HepG2 (cell line): ENCODE data around the gene SMLR1. TPM values are rescaled to one million over a fixed set of nuclear protein-coding genes. Genes with fewer than 3 reads are reported as not detected.

Experiments
- ATAC-seq: fragments of 200-7000 bp; cut with Tn5 transposase; 3 replicates; pipeline ENCODE4 v1.9.1; 2020; ENCODE audit warnings: mild to moderate bottlenecking, moderate library complexity
- BruUV-seq: library from RNA; stranded (reverse); fragments of 400-500 nt; replicated peaks from 2 replicates; lab custom pipeline; 2021; lab: Mats Ljungman, UMichigan
- CTCF ChIA-PET: fragments of 300-600 bp; formaldehyde crosslinking; extraction: SDS; loops from one replicate; lab custom pipeline; 2021; ENCODE audit warnings: low total read pairs, inconsistent platforms, low intra/inter-chr PET ratio; lab: Yijun Ruan, JAX
- POLR2A ChIA-PET: fragments of 350-600 bp; sonication (Branson Sonifier 250); formaldehyde crosslinking; loops from one replicate; lab custom pipeline; 2020; ENCODE audit warnings: antibody characterized with exemption, inconsistent platforms; lab: Yijun Ruan, JAX
- DNase-seq: peaks from one replicate; pipeline ENCODE4 v3.0.0-alpha.2; 2015; ENCODE audit warnings: low spot score
- FAIRE-seq: peaks from 3 replicates; lab custom pipeline; 2011; peaks lifted over from hg19 to GRCh38; lab: Jason Lieb, UNC
- H2AFZ ChIP-seq: one replicate; pipeline ENCODE4 v1.6.1; 2011; ENCODE audit warnings: low read length, inconsistent platforms
- H3K27ac ChIP-seq: fragments of 300-600 bp; 3 replicates; pipeline ENCODE4 v1.8.0; 2011; ENCODE audit warnings: mixed run types, mild to moderate bottlenecking, mixed read lengths, low read length, inconsistent platforms; ENCODE audit not compliant: insufficient read depth; ENCODE audit errors: extremely low read length
- H3K27me3 ChIP-seq, 2 experiments: fragments of 200-600 bp in 1 of 2; 2 replicates in 1 of 2; 3 replicates in 1 of 2; pipeline versions ENCODE4 v1.6.0 to v1.8.0; 2011; ENCODE audit warnings: low read length in 2 of 2, mild to moderate bottlenecking in 2 of 2, moderate library complexity in 2 of 2, inconsistent platforms in 1 of 2; ENCODE audit not compliant: insufficient read depth in 2 of 2, control insufficient read depth in 1 of 2
- H3K36me3 ChIP-seq, 2 experiments: fragments of 200-600 bp in 1 of 2; replicated peaks in 1 of 2; 2 replicates in 1 of 2; 3 replicates in 1 of 2; pipeline versions ENCODE4 v1.5.1 to v1.8.0; 2011; ENCODE audit warnings: low read length in 2 of 2, inconsistent platforms in 1 of 2; ENCODE audit not compliant: insufficient read depth in 2 of 2, control insufficient read depth in 1 of 2
- H3K4me1 ChIP-seq: 2 replicates; pipeline ENCODE4 v1.5.1; 2012; ENCODE audit warnings: low read length, inconsistent platforms; ENCODE audit not compliant: insufficient read depth
- H3K4me2 ChIP-seq: 2 replicates; pipeline ENCODE4 v1.6.0; 2011; ENCODE audit warnings: low read depth, low read length, inconsistent platforms
- H3K4me3 ChIP-seq, 3 experiments: fragments of 200-600 bp in 1 of 3; sonication (generic), shearing (Covaris generic) in 1 of 3; replicated peaks in 1 of 3; 2 replicates each; pipeline ENCODE4 v1.5.1; 2011 to 2016; ENCODE audit warnings: low read length in 3 of 3, inconsistent platforms in 2 of 3, low read depth in 2 of 3, mild to moderate bottlenecking in 2 of 3, control low read depth in 1 of 3, mixed read lengths in 1 of 3; ENCODE audit not compliant: insufficient read depth in 1 of 3
- H3K79me2 ChIP-seq: one replicate; pipeline ENCODE4 v1.6.1; 2011; ENCODE audit warnings: low read length, inconsistent platforms; ENCODE audit not compliant: insufficient read depth
- H3K9ac ChIP-seq: 2 replicates; pipeline ENCODE4 v1.6.0; 2011; ENCODE audit warnings: mild to moderate bottlenecking, low read depth, low read length, inconsistent platforms; ENCODE audit not compliant: insufficient read depth
- H3K9me3 ChIP-seq: 2 replicates; pipeline ENCODE4 v1.5.1; 2012; ENCODE audit warnings: mild to moderate bottlenecking, low read length
- H4K20me1 ChIP-seq: 2 replicates; pipeline ENCODE4 v1.6.0; 2011; ENCODE audit warnings: inconsistent platforms, mild to moderate bottlenecking, low read length, moderate library complexity; ENCODE audit not compliant: insufficient read depth
- ARNTL ChIP-seq: sonication (generic); formaldehyde crosslinking; IDR thresholded peaks from 2 replicates; pipeline ENCODE4 v1.4.0; 2020; ENCODE audit warnings: mild to moderate bottlenecking, missing genetic modification reagents
- HDAC1 ChIP-seq: sonication (generic); formaldehyde crosslinking; IDR thresholded peaks from 2 replicates; pipeline ENCODE4 v1.5.1; 2020; ENCODE audit warnings: mild to moderate bottlenecking, missing genetic modification reagents
- HMG20B ChIP-seq: conservative IDR thresholded peaks from 2 replicates; pipeline ENCODE4 v1.6.1; 2016; ENCODE audit warnings: missing genetic modification reagents, missing compliant biosample characterization
- MED8 ChIP-seq: sonication (generic); formaldehyde crosslinking; IDR thresholded peaks from 2 replicates; pipeline ENCODE4 v1.8.1; 2023; ENCODE audit warnings: mild to moderate bottlenecking, missing genetic modification reagents; ENCODE audit not compliant: insufficient replicate concordance
- SMARCC2 ChIP-seq: fragments of 450-650 bp; IDR thresholded peaks from 2 replicates; pipeline ENCODE4 v1.6.1; 2017; ENCODE audit warnings: antibody characterized with exemption, mild to moderate bottlenecking
- ZBTB1 ChIP-seq: sonication (generic); formaldehyde crosslinking; IDR thresholded peaks from 2 replicates; pipeline ENCODE4 v1.4.0; 2020; ENCODE audit warnings: missing genetic modification reagents, borderline replicate concordance
- ZNF660 ChIP-seq: sonication (generic); formaldehyde crosslinking; IDR thresholded peaks from 2 replicates; pipeline ENCODE4 v1.5.1; 2020; ENCODE audit warnings: mild to moderate bottlenecking, low read depth, missing genetic modification reagents, borderline replicate concordance
- WGBS: methylation state at CpG from one replicate; pipeline ENCODE4 v1.1.6; 2017; ENCODE audit warnings: low lambda C conversion rate; 5-methylcytosine and 5-hydroxymethylcytosine counted together
- in situ Hi-C: cut with HindIII; loops from 2 replicates; pipeline ENCODE4 v1.10.0; 2017; ENCODE audit warnings: low pct_unique_long_range_greater_than_20kb; ENCODE audit not compliant: extremely low pct_ligation_motif_present
- intact Hi-C: fragments of 100-400 bp; cut with micrococcal nuclease; formaldehyde crosslinking; loops from one replicate; pipeline ENCODE4 v1.10.0; 2022; ENCODE audit not compliant: unreplicated experiment
- polyA plus RNA-seq, 8 experiments: library from polyadenylated mRNA; depleted of rRNA in 3 of 8; stranded (reverse) in 7 of 8; unstranded in 1 of 8; fragments of >200 nt; fragmentation: Illumina TruSeq in 4 of 8; extraction: Trizol in 4 of 8; gene quantifications; 2 replicates each; pipeline versions ENCODE4 v1.2.1 to v1.2.3, GENCODE V29; 2011 to 2016; ENCODE audit warnings: low read depth in 4 of 8, missing spikeins in 1 of 8, mixed read lengths in 1 of 8; ENCODE audit not compliant: insufficient read depth in 1 of 8
- total RNA-seq, 5 experiments: library from RNA; depleted of rRNA; stranded (reverse); fragments of >200 nt; fragmentation: Illumina TruSeq; extraction: Trizol; gene quantifications; 2 replicates each; pipeline ENCODE4 v1.2.3, GENCODE V29; 2016; ENCODE audit warnings: low read depth in 1 of 5
- TF ChIP-seq, protein P1 (sequence below): sonication (generic); formaldehyde crosslinking; IDR thresholded peaks from 2 replicates; pipeline ENCODE4 v1.5.0; 2020; ENCODE audit warnings: mild to moderate bottlenecking, missing genetic modification reagents
- TF ChIP-seq, protein P2 (sequence below): sonication (generic); formaldehyde crosslinking; IDR thresholded peaks from 2 replicates; pipeline ENCODE4 v1.5.0; 2020; ENCODE audit warnings: mild to moderate bottlenecking, missing genetic modification reagents
- TF ChIP-seq, protein P3 (sequence below): IDR thresholded peaks from 2 replicates; pipeline ENCODE4 v1.6.1; 2016; ENCODE audit warnings: low read depth
- TF ChIP-seq, protein P4 (sequence below): sonication (generic); formaldehyde crosslinking; IDR thresholded peaks from 2 replicates; pipeline ENCODE4 v1.4.0; 2020; ENCODE audit warnings: missing genetic modification reagents, borderline replicate concordance

SMLR1 gene
- total and polyA plus RNA-seq, 2 of the 13 experiments (the other 11 are each of a cell fraction or from before 2014, with no cell fraction given): 41.8 to 104 TPM

DNA sequence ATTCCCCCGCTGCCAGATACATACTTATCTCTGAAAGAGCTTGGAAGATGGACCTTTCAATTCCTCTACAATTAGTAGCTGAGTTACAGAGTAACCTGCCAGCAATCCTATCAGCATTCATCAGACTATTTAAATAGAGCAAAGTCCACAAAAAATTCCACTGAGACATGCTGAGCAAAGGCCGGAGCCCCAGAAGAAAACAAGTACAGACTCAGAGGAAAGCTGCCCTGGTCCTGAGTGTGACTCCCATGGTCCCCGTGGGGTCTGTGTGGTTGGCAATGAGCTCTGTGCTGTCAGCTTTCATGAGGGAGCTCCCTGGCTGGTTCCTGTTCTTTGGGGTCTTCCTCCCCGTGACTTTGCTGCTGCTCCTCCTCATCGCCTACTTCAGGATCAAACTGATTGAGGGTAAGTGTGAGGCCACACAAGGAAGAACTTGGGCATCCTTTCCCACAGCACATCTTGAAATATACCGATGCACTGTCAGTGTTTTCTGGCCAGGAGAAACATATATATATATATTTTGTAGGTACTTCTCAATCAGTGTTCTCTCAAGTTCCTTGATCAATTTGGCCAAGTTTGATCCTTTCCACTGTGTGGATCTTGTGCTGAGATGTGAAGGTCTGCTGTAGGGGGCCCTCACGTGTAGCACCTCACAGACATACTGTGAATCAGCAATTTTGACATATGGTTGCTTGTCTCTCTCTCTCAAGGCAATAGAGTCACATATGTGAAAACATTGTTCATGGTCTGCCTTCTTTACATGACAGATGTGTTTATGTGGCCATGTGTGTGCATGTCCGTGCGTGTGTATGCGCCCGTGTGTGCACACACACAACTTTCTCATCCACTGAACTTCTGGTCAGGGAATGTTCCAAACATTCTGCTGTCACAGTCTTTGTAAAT is at the start of gene SMLR1 (continued):
- peak; percentile 80 for TF ChIP-seq ARNTL (CRISPR knock-in tag)
- TF ChIP-seq MED8: peak; percentile 33
- TF ChIP-seq, protein P1, sequence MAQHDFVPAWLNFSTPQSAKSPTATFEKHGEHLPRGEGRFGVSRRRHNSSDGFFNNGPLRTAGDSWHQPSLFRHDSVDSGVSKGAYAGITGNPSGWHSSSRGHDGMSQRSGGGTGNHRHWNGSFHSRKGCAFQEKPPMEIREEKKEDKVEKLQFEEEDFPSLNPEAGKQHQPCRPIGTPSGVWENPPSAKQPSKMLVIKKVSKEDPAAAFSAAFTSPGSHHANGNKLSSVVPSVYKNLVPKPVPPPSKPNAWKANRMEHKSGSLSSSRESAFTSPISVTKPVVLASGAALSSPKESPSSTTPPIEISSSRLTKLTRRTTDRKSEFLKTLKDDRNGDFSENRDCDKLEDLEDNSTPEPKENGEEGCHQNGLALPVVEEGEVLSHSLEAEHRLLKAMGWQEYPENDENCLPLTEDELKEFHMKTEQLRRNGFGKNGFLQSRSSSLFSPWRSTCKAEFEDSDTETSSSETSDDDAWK (CRISPR knock-in tag): no peak
- TF ChIP-seq HDAC1: peak; percentile 60
- TF ChIP-seq, all 625 proteins: peak for 259

DNA sequence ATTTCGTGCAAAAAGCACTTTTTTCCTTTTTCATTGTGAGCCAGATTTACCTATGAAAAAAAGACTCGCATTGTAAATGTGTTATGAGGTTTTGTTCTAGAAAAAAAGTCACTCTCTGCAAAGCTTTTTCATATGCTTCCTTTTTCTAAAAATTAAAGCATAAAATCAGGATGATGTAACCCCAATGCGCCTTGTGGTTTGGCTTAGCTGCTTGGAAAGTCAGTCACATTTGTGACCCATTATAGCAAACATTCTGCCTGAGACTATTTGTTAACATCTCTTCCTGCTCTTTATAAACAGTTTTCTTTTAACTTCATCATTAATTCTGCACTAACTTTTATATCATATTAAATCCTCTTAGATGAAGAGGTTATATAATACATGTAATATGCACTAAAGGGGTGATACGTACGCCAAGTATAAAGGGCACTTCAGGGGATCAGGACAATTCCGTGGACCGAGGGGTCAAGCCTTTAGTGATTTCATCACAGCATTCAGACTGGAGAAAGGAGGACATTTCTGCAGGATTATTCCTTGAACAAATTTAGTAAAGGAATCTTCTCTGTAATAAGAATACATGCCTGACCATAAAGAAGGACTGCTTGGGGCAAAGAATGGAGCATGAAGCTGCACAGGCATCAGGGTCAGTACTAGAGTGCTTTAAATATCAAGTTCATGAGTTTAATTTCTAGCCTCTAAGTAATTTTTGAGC is 48.1 kb upstream of the SMLR1 start:
- H3K79me2 ChIP-seq: no peaks in the 10 kb centered on the region
- no peaks in the 10 kb centered on the region for H3K9me3 ChIP-seq
- no peak overlapping the region for H2AFZ ChIP-seq
- no peak for FAIRE-seq
- BruUV-seq: no TSS peak
- H3K36me3 ChIP-seq: no peaks in the 10 kb centered on the region
- in situ Hi-C loops: no loop called here
- no peak overlapping the region for H3K4me3 ChIP-seq
- no peaks in the 10 kb centered on the region for H3K4me1 ChIP-seq
- ChIA-PET POLR2A (no interaction called here), CTCF (no interaction called here)
- intact Hi-C loops: no loop called here
- H4K20me1 ChIP-seq: no peaks in the 10 kb centered on the region
- no peak overlapping the region for H3K9ac ChIP-seq
- no peak for ATAC-seq
- no peaks in the 10 kb centered on the region; a peak in 1 of 5 replicates for H3K27me3 ChIP-seq
- TF ChIP-seq ZBTB1 (CRISPR knock-in tag) (no peak), HMG20B (no peak), ZNF660 (CRISPR knock-in tag) (no peak), SMARCC2 (no peak)
- TF ChIP-seq, protein P2, sequence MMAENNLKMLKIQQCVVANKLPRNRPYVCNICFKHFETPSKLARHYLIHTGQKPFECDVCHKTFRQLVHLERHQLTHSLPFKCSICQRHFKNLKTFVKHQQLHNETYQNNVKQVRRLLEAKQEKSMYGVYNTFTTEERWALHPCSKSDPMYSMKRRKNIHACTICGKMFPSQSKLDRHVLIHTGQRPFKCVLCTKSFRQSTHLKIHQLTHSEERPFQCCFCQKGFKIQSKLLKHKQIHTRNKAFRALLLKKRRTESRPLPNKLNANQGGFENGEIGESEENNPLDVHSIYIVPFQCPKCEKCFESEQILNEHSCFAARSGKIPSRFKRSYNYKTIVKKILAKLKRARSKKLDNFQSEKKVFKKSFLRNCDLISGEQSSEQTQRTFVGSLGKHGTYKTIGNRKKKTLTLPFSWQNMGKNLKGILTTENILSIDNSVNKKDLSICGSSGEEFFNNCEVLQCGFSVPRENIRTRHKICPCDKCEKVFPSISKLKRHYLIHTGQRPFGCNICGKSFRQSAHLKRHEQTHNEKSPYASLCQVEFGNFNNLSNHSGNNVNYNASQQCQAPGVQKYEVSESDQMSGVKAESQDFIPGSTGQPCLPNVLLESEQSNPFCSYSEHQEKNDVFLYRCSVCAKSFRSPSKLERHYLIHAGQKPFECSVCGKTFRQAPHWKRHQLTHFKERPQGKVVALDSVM (CRISPR knock-in tag): no peak
- TF ChIP-seq, protein P3, sequence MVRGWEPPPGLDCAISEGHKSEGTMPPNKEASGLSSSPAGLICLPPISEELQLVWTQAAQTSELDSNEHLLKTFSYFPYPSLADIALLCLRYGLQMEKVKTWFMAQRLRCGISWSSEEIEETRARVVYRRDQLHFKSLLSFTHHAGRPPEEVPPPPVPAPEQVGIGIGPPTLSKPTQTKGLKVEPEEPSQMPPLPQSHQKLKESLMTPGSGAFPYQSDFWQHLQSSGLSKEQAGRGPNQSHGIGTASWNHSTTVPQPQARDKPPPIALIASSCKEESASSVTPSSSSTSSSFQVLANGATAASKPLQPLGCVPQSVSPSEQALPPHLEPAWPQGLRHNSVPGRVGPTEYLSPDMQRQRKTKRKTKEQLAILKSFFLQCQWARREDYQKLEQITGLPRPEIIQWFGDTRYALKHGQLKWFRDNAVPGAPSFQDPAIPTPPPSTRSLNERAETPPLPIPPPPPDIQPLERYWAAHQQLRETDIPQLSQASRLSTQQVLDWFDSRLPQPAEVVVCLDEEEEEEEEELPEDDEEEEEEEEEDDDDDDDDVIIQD (CRISPR knock-in tag): no peak
- TF ChIP-seq, protein P4, sequence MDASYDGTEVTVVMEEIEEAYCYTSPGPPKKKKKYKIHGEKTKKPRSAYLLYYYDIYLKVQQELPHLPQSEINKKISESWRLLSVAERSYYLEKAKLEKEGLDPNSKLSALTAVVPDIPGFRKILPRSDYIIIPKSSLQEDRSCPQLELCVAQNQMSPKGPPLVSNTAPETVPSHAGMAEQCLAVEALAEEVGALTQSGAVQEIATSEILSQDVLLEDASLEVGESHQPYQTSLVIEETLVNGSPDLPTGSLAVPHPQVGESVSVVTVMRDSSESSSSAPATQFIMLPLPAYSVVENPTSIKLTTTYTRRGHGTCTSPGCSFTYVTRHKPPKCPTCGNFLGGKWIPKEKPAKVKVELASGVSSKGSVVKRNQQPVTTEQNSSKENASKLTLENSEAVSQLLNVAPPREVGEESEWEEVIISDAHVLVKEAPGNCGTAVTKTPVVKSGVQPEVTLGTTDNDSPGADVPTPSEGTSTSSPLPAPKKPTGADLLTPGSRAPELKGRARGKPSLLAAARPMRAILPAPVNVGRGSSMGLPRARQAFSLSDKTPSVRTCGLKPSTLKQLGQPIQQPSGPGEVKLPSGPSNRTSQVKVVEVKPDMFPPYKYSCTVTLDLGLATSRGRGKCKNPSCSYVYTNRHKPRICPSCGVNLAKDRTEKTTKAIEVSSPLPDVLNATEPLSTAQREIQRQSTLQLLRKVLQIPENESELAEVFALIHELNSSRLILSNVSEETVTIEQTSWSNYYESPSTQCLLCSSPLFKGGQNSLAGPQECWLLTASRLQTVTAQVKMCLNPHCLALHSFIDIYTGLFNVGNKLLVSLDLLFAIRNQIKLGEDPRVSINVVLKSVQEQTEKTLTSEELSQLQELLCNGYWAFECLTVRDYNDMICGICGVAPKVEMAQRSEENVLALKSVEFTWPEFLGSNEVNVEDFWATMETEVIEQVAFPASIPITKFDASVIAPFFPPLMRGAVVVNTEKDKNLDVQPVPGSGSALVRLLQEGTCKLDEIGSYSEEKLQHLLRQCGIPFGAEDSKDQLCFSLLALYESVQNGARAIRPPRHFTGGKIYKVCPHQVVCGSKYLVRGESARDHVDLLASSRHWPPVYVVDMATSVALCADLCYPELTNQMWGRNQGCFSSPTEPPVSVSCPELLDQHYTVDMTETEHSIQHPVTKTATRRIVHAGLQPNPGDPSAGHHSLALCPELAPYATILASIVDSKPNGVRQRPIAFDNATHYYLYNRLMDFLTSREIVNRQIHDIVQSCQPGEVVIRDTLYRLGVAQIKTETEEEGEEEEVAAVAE (CRISPR knock-in tag): no peak
- H3K4me2 ChIP-seq: no peak overlapping the region
- DNase-seq: no peak
- 60% methylated on average over 7 of the region's 7 CpGs for WGBS
- H3K27ac ChIP-seq: no peak overlapping the region
